Ureter (tissue), 1 donor: ENCODE data around the gene LGALSL. TPM values are rescaled to one million over a fixed set of nuclear protein-coding genes. Genes with fewer than 3 reads are reported as not detected.

Source experiments
- DNase-seq: peaks from one replicate; pipeline ENCODE4 v3.0.0-alpha.2; 2020; ENCODE audit warnings: low spot score
- total RNA-seq: library from RNA; stranded (reverse); gene quantifications from one replicate; pipeline ENCODE4 v1.2.4, GENCODE V29; 2023
- donor health status: DM: yes; HTN: yes; CAD: no.

LGALSL gene
- 10.0 TPM for total RNA-seq

- peak; percentile 72 for DNase-seq
Observed at GRCh38 chr2:64453770-64454385, at the start of gene LGALSL. TSS of gene LGALSL (plus strand) at chr2:64454162. CDS start at chr2:64454546, 384 bp downstream.

DNA sequence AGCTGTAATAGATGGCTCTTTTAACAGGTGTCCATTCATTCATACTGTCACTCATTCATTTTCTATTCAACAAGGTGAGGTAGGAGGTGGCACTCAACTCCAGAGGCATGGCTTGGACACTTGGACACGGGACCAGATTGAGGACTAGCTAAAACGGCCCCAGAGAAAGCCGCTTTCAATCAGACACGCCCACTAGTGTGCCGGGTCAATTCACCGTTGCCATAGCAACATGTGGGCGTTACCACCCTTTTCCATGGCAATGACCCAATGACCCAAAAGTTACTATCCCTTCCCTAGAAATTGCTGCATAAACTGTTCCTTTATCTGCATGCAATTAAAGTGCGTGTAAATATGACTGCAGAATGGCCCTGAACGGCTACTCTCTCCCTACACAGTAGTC, 49.2 kb upstream of the LGALSL start:
- peak; percentile 52 for DNase-seq

DNA sequence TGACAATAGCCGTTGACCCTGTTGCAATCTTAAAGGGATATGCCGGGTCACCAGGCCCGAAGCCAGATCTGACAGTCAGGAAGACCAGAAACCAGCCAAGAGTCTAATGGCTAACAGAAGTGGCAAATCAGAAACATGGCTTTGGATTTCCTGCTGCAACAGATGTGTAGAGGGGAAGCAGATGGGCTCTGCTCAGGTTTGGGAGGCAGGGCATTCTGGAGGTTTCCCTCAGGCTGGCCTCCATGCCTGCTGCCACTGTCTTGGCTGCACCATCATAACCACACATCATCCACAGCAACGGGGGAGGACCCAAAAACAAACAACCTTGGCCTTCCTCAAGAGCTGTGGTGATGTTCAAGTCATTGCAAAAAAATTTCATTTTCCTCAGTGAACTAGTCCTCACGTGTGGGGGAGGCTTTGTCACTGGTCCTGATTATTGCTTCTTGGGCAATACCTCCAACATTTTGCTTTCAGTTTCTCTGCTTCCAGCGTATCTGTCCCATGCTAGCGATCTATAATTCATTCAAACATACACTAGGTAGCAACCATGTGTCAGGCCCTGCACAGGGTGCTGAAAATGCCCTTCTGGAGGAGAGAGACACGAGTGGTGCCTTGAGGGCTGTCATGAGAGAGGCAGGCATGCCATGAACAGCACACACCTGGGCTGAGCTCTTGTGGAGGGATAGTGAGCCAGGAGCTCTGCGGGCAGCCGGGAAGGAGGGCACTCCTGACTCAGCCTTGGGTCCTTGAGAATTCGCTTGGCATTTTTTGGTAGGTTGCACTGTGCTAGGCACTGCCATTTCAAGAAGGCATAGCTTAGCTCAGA, 48.2 kb upstream of the LGALSL start:
- DNase-seq: no peak

DNA sequence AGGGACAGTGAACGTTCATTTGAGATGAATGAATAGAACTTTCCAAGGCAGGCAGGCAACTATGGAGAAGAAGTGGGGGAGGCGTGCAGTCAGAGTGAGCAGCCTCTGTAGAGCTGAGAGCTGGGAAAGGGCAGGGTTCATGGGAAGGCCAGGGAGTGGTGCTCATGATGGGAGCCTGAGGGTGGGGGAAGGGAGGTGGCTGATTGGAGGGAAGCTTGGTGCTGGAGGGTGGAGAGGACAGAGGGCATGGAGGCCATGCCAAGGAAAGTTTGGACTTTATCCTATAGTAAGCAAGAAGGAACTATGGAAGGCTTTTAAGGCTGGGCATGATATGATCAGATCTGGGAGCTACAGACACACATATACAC, 47.6 kb upstream of the LGALSL start:
- DNase-seq: no peak

GRCh38 chr2:64408031-64408430, 45.9 kb upstream of the LGALSL start:
- no peak for DNase-seq

GRCh38 chr2:64410671-64411070, 43.3 kb upstream of the LGALSL start:
- no peak for DNase-seq

DNA sequence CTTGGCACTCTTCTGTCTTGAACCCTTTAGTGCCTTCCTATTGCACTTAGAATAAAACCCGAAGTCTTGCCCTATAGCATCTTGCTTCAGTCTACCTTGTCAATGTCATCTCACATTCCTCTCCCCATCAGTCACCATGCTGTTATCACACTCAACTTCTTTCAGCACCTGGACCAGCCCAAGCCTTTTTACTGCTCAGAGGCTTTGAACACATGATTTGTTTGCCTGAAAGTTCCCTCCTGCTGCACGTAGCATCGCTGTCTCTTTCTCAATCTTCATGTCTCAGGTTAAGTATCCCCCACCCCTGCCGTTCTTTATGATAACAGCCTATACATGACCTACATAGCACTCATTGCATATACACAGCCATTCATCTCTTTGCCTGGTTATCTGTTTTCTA, 41.3 kb upstream of the LGALSL start:
- DNase-seq: no peak

DNA sequence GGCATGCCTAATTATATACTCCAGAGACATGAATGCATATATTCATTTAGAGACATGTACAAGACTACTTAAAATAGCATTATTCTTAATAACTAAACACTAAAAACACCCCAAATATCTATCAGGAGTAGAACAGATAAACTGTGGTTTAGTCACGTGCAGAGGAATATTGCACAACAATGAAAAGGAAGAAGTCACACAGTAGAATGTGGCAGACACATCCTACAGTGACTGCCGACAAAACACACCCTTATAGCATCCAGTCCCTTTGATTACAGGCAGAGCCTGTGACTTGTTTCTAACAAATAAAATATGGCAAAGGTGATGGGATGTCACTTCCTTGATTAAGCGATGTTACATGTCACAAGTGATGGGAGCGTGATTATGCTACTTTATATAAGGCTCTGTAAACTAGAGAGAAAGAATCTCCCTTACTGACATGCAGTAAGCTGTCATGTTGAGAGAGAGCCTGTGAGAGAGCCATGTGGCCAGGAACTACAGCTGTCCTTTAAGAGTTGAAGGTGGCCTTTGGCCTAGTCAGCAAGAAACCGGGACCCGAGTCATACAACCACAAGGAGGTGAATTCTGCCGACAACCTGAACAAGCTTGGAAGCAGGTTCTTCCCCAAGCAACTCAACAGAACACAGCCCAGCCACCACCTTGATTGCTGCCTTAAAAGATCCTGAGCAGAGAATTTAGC, 39.1 kb upstream of the LGALSL start:
- DNase-seq: no peak

GRCh38 chr2:64417624-64418023, 36.3 kb upstream of the LGALSL start:
- DNase-seq: no peak

DNA sequence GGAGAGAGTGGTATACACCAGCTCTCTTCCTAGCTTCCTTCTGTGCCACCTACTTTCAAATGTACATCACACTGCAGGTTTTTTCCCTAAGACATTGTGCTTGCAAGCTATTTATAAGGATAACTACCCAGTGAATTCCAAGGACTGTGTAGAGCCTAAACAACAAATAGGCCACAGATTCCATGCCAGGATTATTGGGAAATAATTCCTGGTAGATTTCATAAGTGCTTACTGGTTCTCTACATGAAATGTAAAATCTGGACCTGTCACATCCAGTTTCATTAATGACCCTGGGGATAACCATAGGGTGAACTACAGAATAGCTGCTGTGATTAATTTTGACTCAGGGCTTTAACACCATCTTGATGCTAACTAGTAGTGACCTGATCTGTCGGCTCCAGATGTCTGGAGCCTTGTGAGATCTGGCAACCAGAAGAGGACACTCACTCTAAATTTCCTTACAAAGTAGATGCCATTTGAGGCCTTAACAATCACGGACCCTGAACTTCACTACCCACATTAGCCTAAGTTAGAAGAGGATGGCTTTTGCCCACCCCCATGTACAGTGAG, 34.3 kb upstream of the LGALSL start:
- no peak for DNase-seq

DNA sequence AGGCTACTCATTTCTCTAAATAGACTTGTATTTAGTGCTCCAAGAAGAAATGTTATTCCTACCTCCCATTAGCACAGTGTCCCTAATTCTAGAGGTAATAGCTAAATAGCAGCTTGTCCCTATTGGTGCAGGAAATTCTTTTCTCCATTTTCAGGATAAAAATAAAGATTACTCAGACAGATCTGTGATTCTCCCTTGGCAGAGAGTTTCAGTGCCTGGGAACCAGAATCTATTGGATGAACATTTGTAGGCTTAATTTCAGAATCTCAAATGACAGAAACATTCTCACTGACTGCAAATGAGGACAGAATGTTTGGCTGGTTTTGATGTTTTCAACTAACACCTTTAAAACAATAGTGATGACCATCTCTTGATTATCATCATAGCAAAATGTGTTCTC, 33.3 kb upstream of the LGALSL start:
- DNase-seq: no peak

DNA sequence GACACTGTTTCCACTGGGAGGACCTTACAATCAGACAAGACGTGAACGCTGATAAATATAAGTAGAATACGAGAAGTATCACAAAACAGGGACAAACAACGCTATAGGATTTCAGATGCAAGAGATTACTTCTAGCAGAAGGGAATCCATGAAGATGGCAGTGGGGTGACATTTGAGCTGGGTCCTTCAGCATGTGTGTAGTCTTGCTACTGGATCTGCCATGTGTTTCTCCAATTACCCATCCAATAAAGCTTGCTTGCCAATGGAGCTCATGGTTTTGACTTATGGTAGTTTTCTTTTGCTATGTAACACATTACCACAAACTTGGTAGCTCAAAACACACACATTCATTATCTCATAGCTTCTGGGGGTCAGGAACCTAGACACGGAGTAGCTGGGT, 32.8 kb upstream of the LGALSL start:
- DNase-seq: no peak

DNA sequence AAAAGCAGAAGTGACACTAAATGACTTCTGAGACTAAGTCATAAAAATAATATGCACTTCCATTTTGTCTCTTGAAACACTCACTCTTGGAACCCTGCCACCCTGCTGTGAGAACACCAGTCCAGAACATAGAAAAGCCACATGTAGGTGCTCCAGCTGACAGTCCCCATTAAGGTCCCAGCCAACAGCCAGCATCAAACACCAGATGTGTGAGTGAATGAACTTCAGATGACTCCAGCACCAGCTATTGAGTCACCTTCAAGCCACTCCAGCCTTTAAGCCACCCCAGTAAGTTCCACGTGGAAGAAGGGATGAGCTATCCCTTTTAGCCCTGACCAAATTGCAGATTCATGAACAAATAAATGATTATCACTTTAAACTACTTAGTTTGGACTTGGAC, 31.5 kb upstream of the LGALSL start:
- no peak for DNase-seq

- no peak for DNase-seq
Observed at GRCh38 chr2:64423303-64423702, 30.7 kb upstream of the LGALSL start.

GRCh38 chr2:64424416-64424987, 29.5 kb upstream of the LGALSL start:
- DNase-seq: no peak

GRCh38 chr2:64426183-64426952, 27.6 kb upstream of the LGALSL start:
- DNase-seq: no peak

DNA sequence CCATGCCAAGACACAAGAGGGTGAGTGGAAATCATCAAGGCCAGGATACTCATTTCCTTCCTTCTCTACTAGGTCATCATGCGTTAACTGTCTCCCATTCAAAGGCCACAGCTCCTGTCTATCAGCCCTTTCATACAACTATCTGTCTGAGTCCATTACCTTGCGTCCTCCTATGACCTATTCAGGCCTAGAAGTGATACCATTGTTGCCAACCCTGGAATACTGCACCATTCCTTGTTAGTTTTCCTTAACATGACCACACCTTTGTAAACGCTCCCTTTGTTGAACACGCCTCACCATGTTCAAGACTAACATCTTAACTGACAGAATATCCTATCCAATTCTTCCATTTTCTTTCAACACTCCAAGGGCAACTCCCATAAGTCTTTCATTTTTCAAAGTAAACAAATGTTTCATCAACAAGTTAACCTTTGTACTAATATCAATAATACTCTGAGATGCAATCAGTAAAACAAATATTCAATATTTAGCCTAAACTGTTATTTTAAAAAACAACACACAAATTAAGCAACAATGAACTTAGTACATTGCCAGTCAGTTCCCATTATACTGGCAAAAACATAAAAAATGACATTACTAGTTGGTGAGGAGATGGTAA, 19.8 kb upstream of the LGALSL start:
- no peak for DNase-seq

DNA sequence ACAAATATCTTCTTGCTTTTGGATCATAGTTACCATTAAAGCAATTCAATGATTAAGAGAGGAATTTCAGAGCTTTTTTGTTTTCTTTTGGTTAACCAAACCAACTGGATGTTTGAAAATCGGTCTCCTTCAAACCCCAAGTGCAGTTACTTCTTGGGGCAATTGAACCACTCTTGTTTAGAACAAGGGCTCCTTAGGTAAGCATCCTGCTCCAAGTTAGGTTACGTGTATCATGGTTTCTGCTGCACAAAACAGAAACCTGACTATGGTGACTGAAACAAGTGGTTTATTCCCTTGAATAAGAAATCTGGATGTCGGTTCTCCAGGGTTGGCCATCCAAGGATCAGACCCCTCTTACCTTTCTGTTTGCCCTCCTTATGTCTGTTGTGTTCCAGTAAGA, 16.1 kb upstream of the LGALSL start:
- no peak for DNase-seq

- no peak for DNase-seq
Observed at GRCh38 chr2:64439194-64439593, 14.8 kb upstream of the LGALSL start.

DNA sequence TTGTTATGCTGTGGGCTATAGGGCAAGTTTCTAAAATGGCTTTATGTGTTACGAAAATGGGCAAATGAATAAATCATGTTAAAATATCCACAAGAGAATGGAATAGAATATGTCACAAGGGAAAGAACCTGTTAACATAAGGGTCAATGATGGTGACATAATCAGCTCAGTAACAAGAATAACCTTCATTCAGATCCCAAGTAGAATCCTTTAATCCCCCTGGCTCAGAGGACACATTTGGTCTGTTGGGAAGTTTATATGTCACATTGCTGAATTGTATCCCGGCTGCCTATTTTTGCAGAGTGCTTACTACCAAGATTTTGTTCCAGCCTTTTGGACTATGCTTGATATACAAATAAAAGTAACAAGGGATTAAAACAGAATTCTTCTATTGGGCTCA, 13.1 kb upstream of the LGALSL start:
- no peak for DNase-seq

GRCh38 chr2:64442277-64442676, 11.7 kb upstream of the LGALSL start:
- no peak for DNase-seq
